HepG2 (cell line): Measurements from ENCODE around the gene SPAG9. TPM values are rescaled to one million over a fixed set of nuclear protein-coding genes. Genes with fewer than 3 reads are reported as not detected.

Experiments used
- ARNT2 ChIP-seq: sonication (generic); formaldehyde crosslinking; IDR thresholded peaks from 2 replicates; pipeline ENCODE4 v1.8.0; 2022; ENCODE audit warnings: mild to moderate bottlenecking, low read depth, missing genetic modification reagents, moderate library complexity
- MBD4 ChIP-seq: IDR thresholded peaks from 2 replicates; pipeline ENCODE4 v1.6.1; 2012; ENCODE audit warnings: low read length, inconsistent platforms, borderline replicate concordance
- NFE2L2 ChIP-seq: fragments of 150-350 bp; IDR thresholded peaks from 2 replicates; pipeline ENCODE4 v1.6.1; 2014; ENCODE audit warnings: low read length
- NFKB2 ChIP-seq: sonication (generic); formaldehyde crosslinking; IDR thresholded peaks from 2 replicates; pipeline ENCODE4 v1.4.0; 2020; ENCODE audit warnings: missing genetic modification reagents, borderline replicate concordance
- POGZ ChIP-seq: sonication (generic); formaldehyde crosslinking; IDR thresholded peaks from 2 replicates; pipeline ENCODE4 v1.4.0; 2020; ENCODE audit warnings: mild to moderate bottlenecking, missing genetic modification reagents
- PPARG ChIP-seq: conservative IDR thresholded peaks from 2 replicates; pipeline ENCODE4 v1.6.1; 2016; ENCODE audit warnings: missing biosample characterization, missing genetic modification reagents
- SIN3B ChIP-seq: fragments of 150-350 bp; IDR thresholded peaks from 2 replicates; pipeline ENCODE4 v1.6.1; 2014; ENCODE audit warnings: low read length
- SKIL ChIP-seq: sonication (generic); formaldehyde crosslinking; IDR thresholded peaks from 2 replicates; pipeline ENCODE4 v1.8.0; 2022; ENCODE audit warnings: missing genetic modification reagents, mild to moderate bottlenecking, moderate library complexity, borderline replicate concordance
- U2AF2 ChIP-seq: fragments of 200-400 bp; formaldehyde crosslinking; IDR thresholded peaks from 2 replicates; pipeline ENCODE4 v1.6.1; 2017; ENCODE audit warnings: low read depth, mild to moderate bottlenecking, low read length
- ZNF143 ChIP-seq: sonication (generic); formaldehyde crosslinking; IDR thresholded peaks from 2 replicates; pipeline ENCODE4 v1.4.0; 2020; ENCODE audit warnings: missing genetic modification reagents
- ZNF362 ChIP-seq: sonication (generic); formaldehyde crosslinking; IDR thresholded peaks from 2 replicates; pipeline ENCODE4 v1.4.0; 2020; ENCODE audit warnings: missing genetic modification reagents, mild to moderate bottlenecking, borderline replicate concordance
- ZNF670 ChIP-seq: sonication (generic); formaldehyde crosslinking; IDR thresholded peaks from 2 replicates; pipeline ENCODE4 v1.8.0; 2022; ENCODE audit warnings: mild to moderate bottlenecking, missing genetic modification reagents, borderline replicate concordance
- ZNF710 ChIP-seq: sonication (generic); formaldehyde crosslinking; IDR thresholded peaks from 2 replicates; pipeline ENCODE4 v1.5.0; 2020; ENCODE audit warnings: mild to moderate bottlenecking, missing genetic modification reagents, borderline replicate concordance
- ZNF724P ChIP-seq: sonication (generic); formaldehyde crosslinking; IDR thresholded peaks from 2 replicates; pipeline ENCODE4 v1.8.0; 2022; ENCODE audit warnings: missing genetic modification reagents, borderline replicate concordance
- ZNF781 ChIP-seq: sonication (generic); formaldehyde crosslinking; IDR thresholded peaks from 2 replicates; pipeline ENCODE4 v1.5.1; 2020; ENCODE audit warnings: borderline replicate concordance, mild to moderate bottlenecking, missing genetic modification reagents; ENCODE audit errors: not compliant biosample characterization
- ZNF850 ChIP-seq: sonication (generic); formaldehyde crosslinking; conservative IDR thresholded peaks from 2 replicates; pipeline ENCODE4 v1.9.0; 2021; ENCODE audit warnings: mild to moderate bottlenecking, missing genetic modification reagents
- ZSCAN25 ChIP-seq: sonication (generic); formaldehyde crosslinking; IDR thresholded peaks from 2 replicates; pipeline ENCODE4 v1.8.0; 2022; ENCODE audit warnings: mild to moderate bottlenecking, missing genetic modification reagents
- polyA plus RNA-seq, 8 experiments: library from polyadenylated mRNA; depleted of rRNA in 3 of 8; stranded (reverse) in 7 of 8; unstranded in 1 of 8; fragments of >200 nt; fragmentation: Illumina TruSeq in 4 of 8; extraction: Trizol in 4 of 8; gene quantifications; 2 replicates each; pipeline versions ENCODE4 v1.2.1 to v1.2.3, GENCODE V29; 2011 to 2016; ENCODE audit warnings: low read depth in 4 of 8, missing spikeins in 1 of 8, mixed read lengths in 1 of 8; ENCODE audit not compliant: insufficient read depth in 1 of 8
- total RNA-seq, 5 experiments: library from RNA; depleted of rRNA; stranded (reverse); fragments of >200 nt; fragmentation: Illumina TruSeq; extraction: Trizol; gene quantifications; 2 replicates each; pipeline ENCODE4 v1.2.3, GENCODE V29; 2016; ENCODE audit warnings: low read depth in 1 of 5
- TF ChIP-seq, protein P1 (sequence below): sonication (generic); formaldehyde crosslinking; IDR thresholded peaks from 2 replicates; pipeline ENCODE4 v1.4.0; 2020; ENCODE audit warnings: missing genetic modification reagents
- TF ChIP-seq, protein P2 (sequence below): sonication (generic); formaldehyde crosslinking; IDR thresholded peaks from 2 replicates; pipeline ENCODE4 v1.8.0; 2022; ENCODE audit warnings: missing genetic modification reagents, low read depth, mild to moderate bottlenecking, borderline replicate concordance

The SPAG9 gene
- total and polyA plus RNA-seq, 2 of the 13 experiments (the other 11 are each of a cell fraction or from before 2014, with no cell fraction given): 43.2 to 78.6 TPM

DNA sequence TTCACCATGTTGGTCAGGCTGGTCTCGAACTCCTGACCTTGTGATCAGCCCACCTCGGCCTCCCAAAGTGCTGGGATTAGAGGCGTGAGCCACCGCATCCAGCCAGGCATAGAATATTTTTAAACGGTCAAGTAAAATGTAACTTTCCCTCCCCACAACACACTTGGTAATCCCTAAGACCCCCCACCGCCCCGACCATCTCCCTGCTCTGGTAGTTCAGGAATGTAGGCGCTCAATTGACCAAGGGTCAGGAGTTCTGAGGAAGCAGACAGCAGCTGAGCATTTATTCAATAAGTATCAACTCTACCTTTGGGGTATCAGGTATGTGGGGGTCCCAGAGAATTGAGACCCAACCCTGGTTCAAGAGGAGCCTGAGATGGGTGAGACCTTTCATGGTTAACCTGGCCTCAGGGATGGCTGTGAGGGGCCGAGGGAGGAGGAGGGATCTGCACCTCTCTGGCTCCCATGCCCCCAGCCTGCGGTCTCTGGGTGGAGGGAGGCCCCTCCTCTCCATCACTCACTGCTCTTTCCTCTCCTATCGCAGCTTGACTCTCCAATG is 206.1 kb downstream of the SPAG9 start (continued):
- TF ChIP-seq, protein P1, sequence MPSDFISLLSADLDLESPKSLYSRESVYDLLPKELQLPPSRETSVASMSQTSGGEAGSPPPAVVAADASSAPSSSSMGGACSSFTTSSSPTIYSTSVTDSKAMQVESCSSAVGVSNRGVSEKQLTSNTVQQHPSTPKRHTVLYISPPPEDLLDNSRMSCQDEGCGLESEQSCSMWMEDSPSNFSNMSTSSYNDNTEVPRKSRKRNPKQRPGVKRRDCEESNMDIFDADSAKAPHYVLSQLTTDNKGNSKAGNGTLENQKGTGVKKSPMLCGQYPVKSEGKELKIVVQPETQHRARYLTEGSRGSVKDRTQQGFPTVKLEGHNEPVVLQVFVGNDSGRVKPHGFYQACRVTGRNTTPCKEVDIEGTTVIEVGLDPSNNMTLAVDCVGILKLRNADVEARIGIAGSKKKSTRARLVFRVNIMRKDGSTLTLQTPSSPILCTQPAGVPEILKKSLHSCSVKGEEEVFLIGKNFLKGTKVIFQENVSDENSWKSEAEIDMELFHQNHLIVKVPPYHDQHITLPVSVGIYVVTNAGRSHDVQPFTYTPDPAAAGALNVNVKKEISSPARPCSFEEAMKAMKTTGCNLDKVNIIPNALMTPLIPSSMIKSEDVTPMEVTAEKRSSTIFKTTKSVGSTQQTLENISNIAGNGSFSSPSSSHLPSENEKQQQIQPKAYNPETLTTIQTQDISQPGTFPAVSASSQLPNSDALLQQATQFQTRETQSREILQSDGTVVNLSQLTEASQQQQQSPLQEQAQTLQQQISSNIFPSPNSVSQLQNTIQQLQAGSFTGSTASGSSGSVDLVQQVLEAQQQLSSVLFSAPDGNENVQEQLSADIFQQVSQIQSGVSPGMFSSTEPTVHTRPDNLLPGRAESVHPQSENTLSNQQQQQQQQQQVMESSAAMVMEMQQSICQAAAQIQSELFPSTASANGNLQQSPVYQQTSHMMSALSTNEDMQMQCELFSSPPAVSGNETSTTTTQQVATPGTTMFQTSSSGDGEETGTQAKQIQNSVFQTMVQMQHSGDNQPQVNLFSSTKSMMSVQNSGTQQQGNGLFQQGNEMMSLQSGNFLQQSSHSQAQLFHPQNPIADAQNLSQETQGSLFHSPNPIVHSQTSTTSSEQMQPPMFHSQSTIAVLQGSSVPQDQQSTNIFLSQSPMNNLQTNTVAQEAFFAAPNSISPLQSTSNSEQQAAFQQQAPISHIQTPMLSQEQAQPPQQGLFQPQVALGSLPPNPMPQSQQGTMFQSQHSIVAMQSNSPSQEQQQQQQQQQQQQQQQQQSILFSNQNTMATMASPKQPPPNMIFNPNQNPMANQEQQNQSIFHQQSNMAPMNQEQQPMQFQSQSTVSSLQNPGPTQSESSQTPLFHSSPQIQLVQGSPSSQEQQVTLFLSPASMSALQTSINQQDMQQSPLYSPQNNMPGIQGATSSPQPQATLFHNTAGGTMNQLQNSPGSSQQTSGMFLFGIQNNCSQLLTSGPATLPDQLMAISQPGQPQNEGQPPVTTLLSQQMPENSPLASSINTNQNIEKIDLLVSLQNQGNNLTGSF (CRISPR knock-in tag): no peak
- TF ChIP-seq ZNF670 (CRISPR knock-in tag) (no peak), NFE2L2 (no peak), ZNF724P (CRISPR knock-in tag) (0 out of 2 replicates have a peak, but pooled peaks have one; percentile 22), SKIL (CRISPR knock-in tag) (no peak), ZSCAN25 (CRISPR knock-in tag) (no peak), ZNF362 (CRISPR knock-in tag) (no peak), PPARG (CRISPR knock-in tag) (no peak), ZNF143 (CRISPR knock-in tag) (no peak), SIN3B (no peak), ZNF850 (CRISPR knock-in tag) (no peak), U2AF2 (no peak), ZNF710 (CRISPR knock-in tag) (no peak), ZNF781 (CRISPR knock-in tag) (peak; percentile 46), MBD4 (no peak), NFKB2 (CRISPR knock-in tag) (no peak), ARNT2 (0 out of 2 replicates have a peak, but pooled peaks have one; percentile 11), POGZ (CRISPR knock-in tag) (no peak)
- TF ChIP-seq, protein P2, sequence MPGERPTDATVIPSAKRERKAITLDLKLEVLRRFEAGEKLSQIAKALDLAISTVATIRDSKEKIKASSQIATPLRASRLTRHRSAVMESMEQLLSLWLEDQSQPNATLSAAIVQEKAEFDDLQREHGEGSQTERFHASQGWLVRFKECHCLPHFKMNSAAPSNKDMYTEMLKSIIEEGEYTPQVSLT (CRISPR knock-in tag): no peak
